ENCODE results near the gene SMU1.

SMU1 gene

DNA sequence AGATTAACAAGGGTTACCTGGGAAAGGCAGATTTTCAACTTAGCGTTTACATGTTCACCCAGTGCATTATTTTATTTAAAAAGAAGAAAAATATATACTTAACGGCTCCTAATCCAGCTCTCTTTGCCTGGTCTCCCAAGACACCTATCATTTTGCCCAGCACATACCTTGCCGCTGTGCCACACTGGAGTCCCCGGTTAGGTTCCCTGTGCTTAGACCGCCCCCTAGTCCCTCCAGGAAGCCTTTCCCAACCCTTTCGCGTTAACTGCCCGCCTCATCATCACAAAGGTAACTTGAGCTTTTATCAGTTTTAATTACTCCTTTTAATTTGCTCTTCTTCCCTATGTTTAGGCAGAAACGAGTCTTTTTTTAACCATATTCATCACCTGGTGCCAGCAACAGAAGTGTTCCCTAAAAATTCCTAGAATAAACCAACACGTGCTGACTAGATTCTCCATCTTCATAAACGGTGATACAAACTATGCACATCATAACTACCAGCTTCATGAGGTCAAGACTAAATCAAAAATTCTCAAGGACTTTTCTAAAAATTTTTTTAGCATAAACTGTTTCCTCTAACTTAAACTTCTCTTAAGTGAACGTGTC lies 31.7 kb downstream of the SMU1 start:
- Histone ChIP-seq H3K36me3 (ENCODE audit: control insufficient read depth in 2 of 2, insufficient read depth in 2 of 2, low read length in 2 of 2) (peaks cover 15 to 16% of the 10 kb centered on the region in 2 donors), H3K27me3 (ENCODE audit: control insufficient read depth in 1 of 2, insufficient read depth in 2 of 2, low read length in 2 of 2) (no peaks in the 10 kb centered on the region), H3K9ac (ENCODE audit: low read length in 2 of 2) (peak overlapping the region; percentile 80 to 90), H3K4me1 (ENCODE audit: control insufficient read depth, insufficient read depth, low read length) (peaks cover 2% of the 10 kb centered on the region), H3K27ac (ENCODE audit: low read length) (peak overlapping the region; percentile 92), H3K4me3 (ENCODE audit: low read length in 2 of 2) (peak overlapping the region; percentile 71 to 86), H3K9me3 (ENCODE audit: control insufficient read depth in 2 of 2, low read length in 2 of 2) (no peaks in the 10 kb centered on the region)

GRCh38 chr9:33044162-33044673 lies 32.3 kb downstream of the SMU1 start:
- H3K4me3 ChIP-seq (ENCODE audit: low read length in 2 of 2) = peak overlapping the region; percentile 71 to 86
- peak overlapping the region; percentile 80 to 90 for H3K9ac ChIP-seq (ENCODE audit: low read length in 2 of 2)
- peak overlapping the region; percentile 92 for H3K27ac ChIP-seq (ENCODE audit: low read length)
- peaks cover 13 to 14% of the 10 kb centered on the region in 2 donors for H3K36me3 ChIP-seq (ENCODE audit: control insufficient read depth in 2 of 2, insufficient read depth in 2 of 2, low read length in 2 of 2)
- H3K9me3 ChIP-seq (ENCODE audit: control insufficient read depth in 2 of 2, low read length in 2 of 2) = no peaks in the 10 kb centered on the region
- H3K4me1 ChIP-seq (ENCODE audit: control insufficient read depth, insufficient read depth, low read length) = peaks cover 2% of the 10 kb centered on the region
- no peaks in the 10 kb centered on the region for H3K27me3 ChIP-seq (ENCODE audit: control insufficient read depth in 1 of 2, insufficient read depth in 2 of 2, low read length in 2 of 2)

GRCh38 chr9:33043671-33044070 lies 32.8 kb downstream of the SMU1 start:
- Histone ChIP-seq H3K27me3 (ENCODE audit: control insufficient read depth in 1 of 2, insufficient read depth in 2 of 2, low read length in 2 of 2) (no peaks in the 10 kb centered on the region), H3K36me3 (ENCODE audit: control insufficient read depth in 2 of 2, insufficient read depth in 2 of 2, low read length in 2 of 2) (peaks cover 15 to 17% of the 10 kb centered on the region in 2 donors), H3K4me3 (ENCODE audit: low read length in 2 of 2) (peak overlapping the region; percentile 71 to 86), H3K9me3 (ENCODE audit: control insufficient read depth in 2 of 2, low read length in 2 of 2) (no peaks in the 10 kb centered on the region), H3K27ac (ENCODE audit: low read length) (peak overlapping the region; percentile 92), H3K9ac (ENCODE audit: low read length in 2 of 2) (peak overlapping the region; percentile 80 to 90), H3K4me1 (ENCODE audit: control insufficient read depth, insufficient read depth, low read length) (peaks cover 2% of the 10 kb centered on the region)

GRCh38 chr9:33042473-33042872 lies 34.0 kb downstream of the SMU1 start:
- H3K4me3 ChIP-seq (ENCODE audit: low read length in 2 of 2) = no peak overlapping the region
- no peaks in the 10 kb centered on the region for H3K9me3 ChIP-seq (ENCODE audit: control insufficient read depth in 2 of 2, low read length in 2 of 2)
- H3K4me1 ChIP-seq (ENCODE audit: control insufficient read depth, insufficient read depth, low read length) = peaks cover 2% of the 10 kb centered on the region
- H3K27me3 ChIP-seq (ENCODE audit: control insufficient read depth in 1 of 2, insufficient read depth in 2 of 2, low read length in 2 of 2) = no peaks in the 10 kb centered on the region
- no peak overlapping the region for H3K9ac ChIP-seq (ENCODE audit: low read length in 2 of 2)
- no peak overlapping the region for H3K27ac ChIP-seq (ENCODE audit: low read length)
- peaks cover 19 to 27% of the 10 kb centered on the region in 2 donors for H3K36me3 ChIP-seq (ENCODE audit: control insufficient read depth in 2 of 2, insufficient read depth in 2 of 2, low read length in 2 of 2)

DNA sequence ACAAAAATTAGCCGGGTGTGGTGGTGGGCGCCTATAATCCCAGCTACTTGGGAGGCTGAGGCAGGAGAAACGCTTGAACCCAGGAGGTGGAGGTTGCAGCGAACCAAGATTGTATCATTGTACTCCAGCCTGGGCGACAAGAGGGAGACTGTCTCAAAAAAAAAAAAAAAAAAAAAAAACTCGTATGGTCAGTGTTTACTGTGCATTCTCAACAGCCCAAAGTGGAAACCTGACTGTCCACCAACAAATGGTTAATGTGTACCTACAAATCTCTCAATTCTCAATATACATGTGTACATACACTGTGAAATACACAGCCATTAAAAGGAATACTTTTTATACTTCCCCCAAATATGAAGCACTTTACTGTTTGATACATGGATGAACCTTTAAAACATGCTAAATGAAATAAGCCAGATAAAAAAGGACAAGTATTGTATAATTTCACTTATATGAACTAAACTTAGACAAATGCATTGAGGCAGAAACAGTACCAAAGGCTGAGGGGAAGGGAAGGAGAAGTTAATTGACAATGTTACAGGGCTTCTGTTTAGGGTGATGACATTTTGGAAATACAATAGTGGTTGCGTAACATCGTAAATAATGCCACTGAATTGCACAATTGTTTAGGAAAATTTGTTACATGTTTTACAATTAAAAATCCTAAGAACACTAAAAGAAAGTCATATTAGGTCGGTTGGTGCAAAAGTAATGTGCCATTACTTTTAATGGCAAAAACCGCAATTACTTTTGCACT lies 34.9 kb downstream of the SMU1 start:
- Histone ChIP-seq H3K36me3 (ENCODE audit: control insufficient read depth in 2 of 2, insufficient read depth in 2 of 2, low read length in 2 of 2) (peaks cover 23 to 33% of the 10 kb centered on the region in 2 donors), H3K27ac (ENCODE audit: low read length) (no peak overlapping the region)

DNA sequence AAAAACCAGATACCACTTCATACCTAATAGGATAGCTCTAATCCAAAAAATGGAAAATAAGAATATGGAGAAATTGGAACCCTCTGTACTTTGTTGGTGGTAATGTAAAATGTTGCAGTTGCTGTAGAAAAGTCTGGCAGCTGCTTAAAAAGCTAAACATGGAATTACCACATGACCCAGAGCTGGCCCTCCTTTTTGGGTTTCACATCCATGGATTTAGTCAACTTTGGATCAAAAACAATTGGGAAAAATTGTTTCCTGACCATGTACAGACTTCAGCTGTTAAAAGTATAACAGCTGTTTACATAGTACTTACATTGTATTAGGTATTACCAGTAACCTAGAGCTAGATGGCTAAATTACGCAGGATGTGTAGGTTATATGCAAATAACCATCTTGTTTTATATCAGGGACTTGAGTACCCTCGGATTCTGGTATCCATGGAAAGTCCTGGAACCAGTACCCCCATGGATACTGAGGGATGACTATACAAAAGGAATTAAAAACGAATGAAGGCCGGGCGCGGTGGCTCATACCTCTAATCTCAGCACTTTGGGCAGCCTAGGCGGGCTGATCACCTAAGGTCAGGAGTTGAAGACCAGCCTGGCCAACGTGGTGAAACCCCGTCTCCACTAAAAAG lies 35.6 kb downstream of the SMU1 start:
- peaks cover 2% of the 10 kb centered on the region for H3K4me1 ChIP-seq (ENCODE audit: control insufficient read depth, insufficient read depth, low read length)
- no peak overlapping the region for H3K9ac ChIP-seq (ENCODE audit: low read length in 2 of 2)
- no peaks in the 10 kb centered on the region for H3K9me3 ChIP-seq (ENCODE audit: control insufficient read depth in 2 of 2, low read length in 2 of 2)
- H3K4me3 ChIP-seq (ENCODE audit: low read length in 2 of 2) = no peak overlapping the region
- H3K27me3 ChIP-seq (ENCODE audit: control insufficient read depth in 1 of 2, insufficient read depth in 2 of 2, low read length in 2 of 2) = no peaks in the 10 kb centered on the region
- H3K27ac ChIP-seq (ENCODE audit: low read length) = no peak overlapping the region
- peaks cover 26 to 36% of the 10 kb centered on the region in 2 donors for H3K36me3 ChIP-seq (ENCODE audit: control insufficient read depth in 2 of 2, insufficient read depth in 2 of 2, low read length in 2 of 2)

More for the DNA sequence above, 34.9 kb downstream of the SMU1 start:
- H3K9ac ChIP-seq (ENCODE audit: low read length in 2 of 2) = no peak overlapping the region
- H3K9me3 ChIP-seq (ENCODE audit: control insufficient read depth in 2 of 2, low read length in 2 of 2) = no peaks in the 10 kb centered on the region
- H3K4me3 ChIP-seq (ENCODE audit: low read length in 2 of 2) = no peak overlapping the region
- H3K4me1 ChIP-seq (ENCODE audit: control insufficient read depth, insufficient read depth, low read length) = peaks cover 2% of the 10 kb centered on the region
- H3K27me3 ChIP-seq (ENCODE audit: control insufficient read depth in 1 of 2, insufficient read depth in 2 of 2, low read length in 2 of 2) = no peaks in the 10 kb centered on the region

DNA sequence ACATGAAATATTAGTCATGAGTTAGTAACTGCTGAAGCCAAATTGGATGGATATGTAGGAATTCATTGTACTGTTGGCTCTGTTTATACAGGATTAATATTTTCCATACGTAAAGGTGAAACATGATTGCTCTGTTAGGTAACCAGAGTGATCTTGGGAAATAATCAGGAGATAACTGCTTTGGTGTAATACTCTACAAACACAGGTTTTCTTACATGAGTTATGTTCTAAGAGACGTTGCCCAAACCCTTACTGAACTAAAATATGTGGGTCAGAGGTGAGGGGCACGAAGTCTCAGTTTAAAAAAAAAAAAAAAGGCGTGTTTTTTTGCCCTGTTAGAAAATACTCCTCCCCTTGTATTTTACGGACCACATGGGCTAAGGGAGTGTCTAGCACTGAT lies 43.6 kb downstream of the SMU1 start:
- no peak overlapping the region for H3K27ac ChIP-seq (ENCODE audit: low read length)
- no peaks in the 10 kb centered on the region for H3K9me3 ChIP-seq (ENCODE audit: control insufficient read depth in 2 of 2, low read length in 2 of 2)
- H3K36me3 ChIP-seq (ENCODE audit: control insufficient read depth in 2 of 2, insufficient read depth in 2 of 2, low read length in 2 of 2) = peaks cover 43 to 47% of the 10 kb centered on the region in 2 donors
- H3K4me3 ChIP-seq (ENCODE audit: low read length in 2 of 2) = no peak overlapping the region
- H3K27me3 ChIP-seq (ENCODE audit: control insufficient read depth in 1 of 2, insufficient read depth in 2 of 2, low read length in 2 of 2) = no peaks in the 10 kb centered on the region
- H3K4me1 ChIP-seq (ENCODE audit: control insufficient read depth, insufficient read depth, low read length) = peaks cover 4% of the 10 kb centered on the region
- no peak overlapping the region for H3K9ac ChIP-seq (ENCODE audit: low read length in 2 of 2)

DNA sequence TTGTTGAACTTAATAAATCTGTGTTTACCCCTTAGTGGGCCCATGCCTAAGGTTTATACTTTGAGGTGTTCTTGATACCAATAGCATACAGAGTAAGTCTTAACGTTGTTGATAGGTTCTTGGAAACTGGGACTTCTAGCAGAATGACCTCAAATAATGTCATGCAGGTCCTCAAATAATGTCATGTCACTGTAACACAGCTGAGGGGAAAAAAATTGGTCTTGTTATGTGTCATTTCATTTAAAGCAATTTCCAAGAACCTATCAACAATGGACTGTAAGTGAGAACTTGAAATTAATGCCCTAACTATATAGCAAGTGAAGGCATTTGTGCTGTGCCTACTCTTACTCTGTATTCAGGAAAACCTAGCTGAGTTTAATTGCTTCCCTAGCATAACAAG lies 44.2 kb downstream of the SMU1 start:
- H3K9me3 ChIP-seq (ENCODE audit: control insufficient read depth in 2 of 2, low read length in 2 of 2) = no peaks in the 10 kb centered on the region
- no peaks in the 10 kb centered on the region for H3K27me3 ChIP-seq (ENCODE audit: control insufficient read depth in 1 of 2, insufficient read depth in 2 of 2, low read length in 2 of 2)
- H3K9ac ChIP-seq (ENCODE audit: low read length in 2 of 2) = no peak overlapping the region
- H3K4me3 ChIP-seq (ENCODE audit: low read length in 2 of 2) = no peak overlapping the region
- H3K36me3 ChIP-seq (ENCODE audit: control insufficient read depth in 2 of 2, insufficient read depth in 2 of 2, low read length in 2 of 2) = peaks cover 38 to 44% of the 10 kb centered on the region in 2 donors
- H3K4me1 ChIP-seq (ENCODE audit: control insufficient read depth, insufficient read depth, low read length) = peaks cover 9% of the 10 kb centered on the region
- H3K27ac ChIP-seq (ENCODE audit: low read length) = no peak overlapping the region

GRCh38 chr9:33030285-33030684 lies 46.2 kb downstream of the SMU1 start:
- Histone ChIP-seq H3K36me3 (ENCODE audit: control insufficient read depth in 2 of 2, insufficient read depth in 2 of 2, low read length in 2 of 2) (peaks cover 22 to 28% of the 10 kb centered on the region in 2 donors), H3K4me1 (ENCODE audit: control insufficient read depth, insufficient read depth, low read length) (peaks cover 17% of the 10 kb centered on the region)

GRCh38 chr9:33029231-33029786 lies 47.2 kb downstream of the SMU1 start:
- Histone ChIP-seq H3K9ac (ENCODE audit: low read length in 2 of 2) (no peak overlapping the region), H3K4me1 (ENCODE audit: control insufficient read depth, insufficient read depth, low read length) (peaks cover 19% of the 10 kb centered on the region), H3K27ac (ENCODE audit: low read length) (no peak overlapping the region), H3K9me3 (ENCODE audit: control insufficient read depth in 2 of 2, low read length in 2 of 2) (no peaks in the 10 kb centered on the region), H3K27me3 (ENCODE audit: control insufficient read depth in 1 of 2, insufficient read depth in 2 of 2, low read length in 2 of 2) (no peaks in the 10 kb centered on the region), H3K4me3 (ENCODE audit: low read length in 2 of 2) (no peak overlapping the region), H3K36me3 (ENCODE audit: control insufficient read depth in 2 of 2, insufficient read depth in 2 of 2, low read length in 2 of 2) (peaks cover 15 to 22% of the 10 kb centered on the region in 2 donors)

More at GRCh38 chr9:33030285-33030684, 46.2 kb downstream of the SMU1 start:
- Histone ChIP-seq H3K9me3 (ENCODE audit: control insufficient read depth in 2 of 2, low read length in 2 of 2) (no peaks in the 10 kb centered on the region), H3K27ac (ENCODE audit: low read length) (no peak overlapping the region), H3K27me3 (ENCODE audit: control insufficient read depth in 1 of 2, insufficient read depth in 2 of 2, low read length in 2 of 2) (no peaks in the 10 kb centered on the region), H3K4me3 (ENCODE audit: low read length in 2 of 2) (no peak overlapping the region), H3K9ac (ENCODE audit: low read length in 2 of 2) (no peak overlapping the region)

Measured in stomach smooth muscle (tissue), 2 donors.